Measurements from ENCODE around the gene METTL27. TPM values are rescaled to one million over a fixed set of nuclear protein-coding genes. Genes with fewer than 3 reads are reported as not detected.

METTL27 gene
- total and polyA plus RNA-seq, 2 of the 8 experiments (the other 6 are each of a cell fraction or from before 2014, with no cell fraction given): 6.2 to 12.0 TPM

DNA sequence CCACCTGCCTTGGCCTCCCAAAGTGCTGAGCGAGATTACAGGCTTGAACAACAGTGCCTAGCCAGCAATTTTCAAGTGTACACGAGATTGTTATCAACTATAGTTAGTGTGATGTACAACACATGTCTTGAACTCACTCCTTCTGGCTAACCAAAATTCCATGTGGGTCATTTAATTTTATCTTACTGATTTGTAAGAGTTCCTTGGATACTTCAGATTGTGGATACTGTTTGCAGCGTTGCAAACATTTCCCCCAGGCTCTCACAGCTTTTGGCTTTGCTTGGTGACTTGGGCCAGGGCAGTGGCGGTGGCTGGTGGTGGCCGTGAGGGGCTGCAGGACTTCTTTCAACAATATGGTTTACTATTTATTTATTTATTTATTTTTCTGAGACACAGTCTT is 10.2 kb upstream of the METTL27 start (continued):
- TF ChIP-seq SP1 (IDR thresholded peaks at IDR 0.05; ENCODE audit: low read depth, low read length): no peak

Data from H1 (cell line).